Naive thymus-derived CD4-positive, alpha-beta T cell (primary cell): ENCODE results near the gene NUP98. TPM values are rescaled to one million over a fixed set of nuclear protein-coding genes. Genes with fewer than 3 reads are reported as not detected.

Experiments used
- ATAC-seq: fragments of 150-1000 bp; cut with Tn5 transposase; 2 replicates; pipeline ENCODE4 v1.10.0; 2021; ENCODE audit warnings: mild to moderate bottlenecking, moderate library complexity
- CTCF ChIA-PET: fragments of 350-600 bp; sonication (Branson Sonifier 250); formaldehyde crosslinking; loops from one replicate; lab custom pipeline; 2021; ENCODE audit warnings: antibody characterized with exemption; lab: Charles Lee
- POLR2A ChIA-PET: fragments of 350-600 bp; sonication (Branson Sonifier 250); formaldehyde crosslinking; loops from one replicate; lab custom pipeline; 2021; ENCODE audit warnings: antibody characterized with exemption, inconsistent platforms; lab: Charles Lee
- DNase-seq, 9 donors: peaks; one replicate each; pipeline versions ENCODE4 v3.0.0 to v3.0.0-alpha.2; 2020 to 2022; ENCODE audit warnings: mixed read lengths in 1 of 9
- H3K27ac ChIP-seq: one replicate; pipeline ENCODE4 v1.7.0; 2013; ENCODE audit warnings: mild to moderate bottlenecking, low read depth, low read length, moderate library complexity
- H3K27me3 ChIP-seq, 2 donors: one replicate each; pipeline ENCODE4 v1.7.0; 2013; ENCODE audit warnings: low read length in 2 of 2, mild to moderate bottlenecking in 2 of 2, moderate library complexity in 2 of 2; ENCODE audit not compliant: control insufficient read depth in 2 of 2, insufficient read depth in 2 of 2
- H3K36me3 ChIP-seq, 3 experiments: 1 replicate in 2 of 3; 2 replicates in 1 of 3; pipeline ENCODE4 v1.7.0; 2013; ENCODE audit warnings: low read length in 3 of 3, mild to moderate bottlenecking in 3 of 3, moderate library complexity in 1 of 3; ENCODE audit not compliant: insufficient read depth in 3 of 3, control insufficient read depth in 2 of 3
- H3K4me1 ChIP-seq, 2 donors: one replicate each; pipeline ENCODE4 v1.7.0; 2013; ENCODE audit warnings: low read length in 2 of 2, mild to moderate bottlenecking in 2 of 2, moderate library complexity in 1 of 2; ENCODE audit not compliant: control insufficient read depth in 2 of 2, insufficient read depth in 2 of 2
- H3K4me3 ChIP-seq: 2 replicates; pipeline ENCODE4 v1.7.0; 2013; ENCODE audit warnings: mild to moderate bottlenecking, low read length
- H3K9me3 ChIP-seq, 3 experiments: 1 replicate in 2 of 3; 2 replicates in 1 of 3; pipeline ENCODE4 v1.7.0; 2013; ENCODE audit warnings: low read length in 3 of 3; ENCODE audit not compliant: control insufficient read depth in 2 of 3
- H3K27ac Mint-ChIP-seq, 9 donors: one replicate each; pipeline ENCODE4 v1.8.0; 2020 to 2022; ENCODE audit warnings: mixed read lengths in 9 of 9, mild to moderate bottlenecking in 8 of 9, moderate library complexity in 5 of 9, inconsistent platforms in 2 of 9
- H3K27me3 Mint-ChIP-seq, 5 donors: one replicate each; pipeline ENCODE4 v1.8.0; 2021 to 2022; ENCODE audit warnings: mixed read lengths in 5 of 5, mild to moderate bottlenecking in 1 of 5
- H3K36me3 Mint-ChIP-seq, 5 donors: one replicate each; pipeline ENCODE4 v1.8.0; 2020 to 2022; ENCODE audit warnings: mixed read lengths in 5 of 5, mild to moderate bottlenecking in 3 of 5, inconsistent platforms in 1 of 5
- H3K4me1 Mint-ChIP-seq, 7 donors: one replicate each; pipeline ENCODE4 v1.8.0; 2020 to 2022; ENCODE audit warnings: mixed read lengths in 7 of 7, mild to moderate bottlenecking in 3 of 7, inconsistent platforms in 1 of 7
- H3K4me3 Mint-ChIP-seq, 10 donors: one replicate each; pipeline ENCODE4 v1.8.0; 2020 to 2022; ENCODE audit warnings: mild to moderate bottlenecking in 10 of 10, mixed read lengths in 10 of 10, moderate library complexity in 6 of 10, inconsistent platforms in 2 of 10
- H3K9me3 Mint-ChIP-seq, 11 donors: one replicate each; pipeline ENCODE4 v1.8.0; 2020 to 2022; ENCODE audit warnings: mixed read lengths in 11 of 11, mild to moderate bottlenecking in 4 of 11, inconsistent platforms in 1 of 11, moderate library complexity in 1 of 11
- intact Hi-C, 2 donors: fragments of 100-400 bp; cut with micrococcal nuclease; formaldehyde crosslinking; loops; one replicate each; pipeline ENCODE4 v1.15.1; 2023
- polyA plus RNA-seq, 2 donors: library from polyadenylated mRNA; unstranded; fragments of 300-500 nt; fragmentation: Illumina TruSeq; gene quantifications; one replicate each; pipeline ENCODE4 v1.2.3, GENCODE V29; 2021
- total RNA-seq, 6 experiments: library from RNA in 5 of 6; stranded (reverse) in 5 of 6; gene quantifications; 1 replicate in 5 of 6; 2 replicates in 1 of 6; pipeline ENCODE4 v1.2.3 and lab custom pipeline; 2021 to 2026

Gene NUP98
- total and polyA plus RNA-seq, 7 experiments from 2014 or later: 45.0 to 137 (median 104) TPM

GRCh38 chr11:3722100-3722499, 75.3 kb downstream of the NUP98 start:
- ChIA-PET CTCF (no interaction called here), POLR2A (no interaction called here)
- H3K4me3 Mint-ChIP-seq: no peak overlapping the region

DNA sequence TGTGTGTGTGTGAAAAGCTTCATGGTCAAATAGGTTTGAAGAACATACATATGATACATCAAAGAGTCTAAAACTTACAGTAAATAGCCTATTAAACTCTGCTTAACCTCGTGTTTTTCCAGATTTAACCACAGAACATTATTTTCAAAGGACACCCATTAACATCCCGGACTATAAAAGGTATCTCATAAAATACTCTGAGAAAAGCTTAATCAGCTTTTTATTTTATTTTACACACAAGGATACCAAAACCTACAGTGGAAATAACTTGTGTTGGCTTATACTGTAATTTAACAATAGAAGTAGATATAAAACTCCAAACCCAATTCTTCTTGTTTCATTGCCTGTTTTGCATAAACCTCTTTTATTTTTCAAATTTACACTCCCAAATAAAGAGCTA, 76.4 kb downstream of the NUP98 start:
- H3K9me3 Mint-ChIP-seq: peaks cover 0 to 2% (median 0%) of the 10 kb centered on the region in 11 donors
- Histone ChIP-seq H3K27ac (no peak overlapping the region), H3K4me3 (no peak overlapping the region), H3K27me3 (no peaks in the 10 kb centered on the region), H3K36me3 (peaks cover 23 to 86% (median 35%) of the 10 kb centered on the region in 3 experiments), H3K9me3 (peaks cover 0 to 3% (median 0%) of the 10 kb centered on the region in 3 experiments), H3K4me1 (no peaks in the 10 kb centered on the region)
- intact Hi-C loops: no loop called here
- no peaks in the 10 kb centered on the region for H3K27me3 Mint-ChIP-seq
- ChIA-PET CTCF (no interaction called here), POLR2A (no interaction called here)
- peaks cover 0 to 4% (median 0%) of the 10 kb centered on the region in 7 donors for H3K4me1 Mint-ChIP-seq
- DNase-seq (no peak), ATAC-seq (no peak)
- H3K27ac Mint-ChIP-seq: peak overlapping the region in 2 of 9 donors; percentile 28 to 33
- no peak overlapping the region for H3K4me3 Mint-ChIP-seq
- peaks cover 9 to 52% (median 35%) of the 10 kb centered on the region in 5 donors for H3K36me3 Mint-ChIP-seq

More at GRCh38 chr11:3722100-3722499, 75.3 kb downstream of the NUP98 start:
- intact Hi-C loops: no loop called here
- no peaks in the 10 kb centered on the region for H3K4me1 ChIP-seq
- no peaks in the 10 kb centered on the region for H3K27me3 Mint-ChIP-seq
- peaks cover 0 to 3% (median 0%) of the 10 kb centered on the region in 3 experiments for H3K9me3 ChIP-seq
- H3K4me3 ChIP-seq: no peak overlapping the region
- peaks cover 23 to 84% (median 33%) of the 10 kb centered on the region in 3 experiments for H3K36me3 ChIP-seq
- H3K27me3 ChIP-seq: no peaks in the 10 kb centered on the region
- peaks cover 11 to 61% (median 44%) of the 10 kb centered on the region in 5 donors for H3K36me3 Mint-ChIP-seq
- no peak overlapping the region for H3K27ac ChIP-seq
- peaks cover 0 to 2% (median 0%) of the 10 kb centered on the region in 11 donors for H3K9me3 Mint-ChIP-seq
- ATAC-seq (no peak), DNase-seq (no peak)
- peaks cover 0 to 4% (median 0%) of the 10 kb centered on the region in 7 donors for H3K4me1 Mint-ChIP-seq
- no peak overlapping the region for H3K27ac Mint-ChIP-seq

DNA sequence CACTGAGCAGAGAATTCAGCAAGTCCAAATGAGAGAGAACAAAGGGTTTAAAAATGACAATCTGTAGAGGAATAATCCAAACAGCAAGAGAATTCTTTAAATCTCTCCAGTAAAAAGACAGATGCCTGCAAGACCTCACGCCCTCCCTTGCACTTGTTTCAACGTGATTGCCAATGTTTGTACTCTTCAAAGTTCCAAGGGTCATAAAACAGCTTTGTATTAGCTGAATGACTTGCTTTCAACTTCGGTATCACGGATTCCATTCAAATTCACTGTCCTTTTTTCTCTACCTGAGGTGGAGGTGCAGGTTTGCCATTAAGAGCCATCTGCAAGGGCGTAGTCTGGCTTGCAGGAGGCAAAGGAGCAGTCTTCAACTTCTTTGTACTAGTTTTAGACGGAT, 85.1 kb downstream of the NUP98 start:
- Mint-ChIP-seq H3K36me3 (peaks cover 11 to 58% (median 23%) of the 10 kb centered on the region in 5 donors), H3K4me1 (peaks cover 0 to 5% (median 0%) of the 10 kb centered on the region in 7 donors), H3K9me3 (peaks cover 0 to 1% (median 0%) of the 10 kb centered on the region in 11 donors), H3K27me3 (no peaks in the 10 kb centered on the region), H3K27ac (peak overlapping the region in 1 of 9 donors; percentile 17), H3K4me3 (no peak overlapping the region)
- DNase-seq (no peak), ATAC-seq (no peak)
- Histone ChIP-seq H3K9me3 (no peaks in the 10 kb centered on the region), H3K36me3 (peaks cover 21 to 77% (median 25%) of the 10 kb centered on the region in 3 experiments), H3K27me3 (no peaks in the 10 kb centered on the region), H3K4me3 (no peak overlapping the region), H3K4me1 (no peaks in the 10 kb centered on the region), H3K27ac (peak overlapping the region; percentile 32)
- intact Hi-C loops: loop anchor here (5.0 to 10.0 kb wide), 2 partner anchors 93 to 360 kb away; partner anchors contain the start of gene PGAP2 (in 1 of the 2)
- ChIA-PET POLR2A (no interaction called here), CTCF (no interaction called here)

- H3K4me1 ChIP-seq: no peaks in the 10 kb centered on the region
- no peak overlapping the region for H3K4me3 ChIP-seq
- no peaks in the 10 kb centered on the region for H3K27me3 Mint-ChIP-seq
- ATAC-seq (no peak), DNase-seq (no peak)
- H3K27ac ChIP-seq: no peak overlapping the region
- ChIA-PET POLR2A (interaction anchor here (0.8 kb wide), 1 partner anchor 63 kb away, joined by 3 read pairs; no protein-coding TSS in a partner anchor), CTCF (interaction anchor here (0.7 kb wide), 1 partner anchor 41 kb away, joined by 3 read pairs; no protein-coding TSS in a partner anchor)
- peaks cover 0 to 5% (median 0%) of the 10 kb centered on the region in 7 donors for H3K4me1 Mint-ChIP-seq
- H3K4me3 Mint-ChIP-seq: no peak overlapping the region
- H3K36me3 ChIP-seq: peaks cover 20 to 72% (median 25%) of the 10 kb centered on the region in 3 experiments
- H3K9me3 Mint-ChIP-seq: peaks cover 0 to 1% (median 0%) of the 10 kb centered on the region in 11 donors
- H3K27ac Mint-ChIP-seq: peak overlapping the region in 6 of 9 donors; percentile 8 to 82 (median 70)
- no peaks in the 10 kb centered on the region for H3K9me3 ChIP-seq
- H3K27me3 ChIP-seq: no peaks in the 10 kb centered on the region
- H3K36me3 Mint-ChIP-seq: peaks cover 11 to 59% (median 22%) of the 10 kb centered on the region in 5 donors
- intact Hi-C loops: loop anchor here (5.0 to 10.0 kb wide), 2 partner anchors 94 to 362 kb away; partner anchors contain the start of gene PGAP2 (in 1 of the 2)
These were observed 86.7 kb downstream of the NUP98 start for GRCh38 chr11:3710485-3711259.

- peaks cover 0 to 5% (median 0%) of the 10 kb centered on the region in 7 donors for H3K4me1 Mint-ChIP-seq
- no peaks in the 10 kb centered on the region for H3K27me3 ChIP-seq
- H3K36me3 Mint-ChIP-seq: peaks cover 15 to 60% (median 27%) of the 10 kb centered on the region in 5 donors
- H3K4me3 Mint-ChIP-seq: no peak overlapping the region
- no peaks in the 10 kb centered on the region for H3K4me1 ChIP-seq
- no peaks in the 10 kb centered on the region for H3K27me3 Mint-ChIP-seq
- H3K9me3 ChIP-seq: no peaks in the 10 kb centered on the region
- H3K36me3 ChIP-seq: peaks cover 21 to 72% (median 24%) of the 10 kb centered on the region in 3 experiments
- DNase-seq: no peak
- ChIA-PET POLR2A (no interaction called here), CTCF (no interaction called here)
- peaks cover 0 to 1% (median 0%) of the 10 kb centered on the region in 11 donors for H3K9me3 Mint-ChIP-seq
- ATAC-seq: no peak
- intact Hi-C loops: loop anchor here (5.0 to 10.0 kb wide), 2 partner anchors 95 to 362 kb away; partner anchors contain the start of gene PGAP2 (in 1 of the 2)
- peak overlapping the region in 1 of 9 donors; percentile 13 for H3K27ac Mint-ChIP-seq
- H3K4me3 ChIP-seq: no peak overlapping the region
- no peak overlapping the region for H3K27ac ChIP-seq
These were observed 87.4 kb downstream of the NUP98 start for GRCh38 chr11:3709977-3710376.

DNA sequence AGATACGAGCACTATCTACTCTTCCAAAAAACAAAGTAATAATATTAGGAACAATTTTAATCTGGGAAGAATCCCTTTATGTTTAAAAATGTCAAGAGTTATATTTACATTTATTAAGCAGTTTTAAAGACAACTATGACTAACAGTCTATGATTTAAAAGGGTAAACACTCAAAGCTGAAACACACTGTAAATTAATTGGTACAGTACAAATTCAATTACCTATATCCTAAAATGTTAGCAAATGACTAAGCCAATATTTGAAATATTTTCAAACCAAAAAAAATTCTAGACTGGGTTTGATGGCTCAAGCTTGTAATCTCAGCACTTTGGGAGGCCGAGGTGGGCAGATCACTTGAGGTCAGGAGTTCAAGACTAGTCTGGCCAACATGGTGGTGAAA, 90.2 kb downstream of the NUP98 start:
- H3K36me3 Mint-ChIP-seq: peaks cover 10 to 50% (median 26%) of the 10 kb centered on the region in 5 donors
- H3K4me3 ChIP-seq: no peak overlapping the region
- no peaks in the 10 kb centered on the region for H3K9me3 ChIP-seq
- H3K4me3 Mint-ChIP-seq: no peak overlapping the region
- ChIA-PET CTCF (no interaction called here), POLR2A (no interaction called here)
- intact Hi-C loops: no loop called here
- no peak for ATAC-seq
- no peak overlapping the region for H3K27ac ChIP-seq
- no peak for DNase-seq
- no peaks in the 10 kb centered on the region for H3K4me1 ChIP-seq
- peak overlapping the region in 1 of 9 donors; percentile 14 for H3K27ac Mint-ChIP-seq
- H3K9me3 Mint-ChIP-seq: no peaks in the 10 kb centered on the region
- peaks cover 15 to 72% (median 20%) of the 10 kb centered on the region in 3 experiments for H3K36me3 ChIP-seq
- H3K4me1 Mint-ChIP-seq: peaks cover 0 to 3% (median 0%) of the 10 kb centered on the region in 7 donors
- H3K27me3 Mint-ChIP-seq: no peaks in the 10 kb centered on the region
- H3K27me3 ChIP-seq: no peaks in the 10 kb centered on the region
